Mucosa of descending colon (tissue), 3 donors: Measurements from ENCODE around the gene CELA2A. TPM values are rescaled to one million over a fixed set of nuclear protein-coding genes. Genes with fewer than 3 reads are reported as not detected.
A peak's percentile ranks its signal among the peaks of the same experiment; 100 is the strongest.

Source experiments
- ATAC-seq: fragments of 200-7000 bp; cut with Tn5 transposase; one replicate; pipeline ENCODE4 v1.9.1; 2020; ENCODE audit warnings: mild to moderate bottlenecking, moderate library complexity
- DNase-seq, 3 donors: peaks; one replicate each; pipeline ENCODE4 v3.0.0-alpha.2; 2020
- H3K36me3 ChIP-seq: fragments of 200-600 bp; one replicate; pipeline ENCODE4 v1.8.0; 2021; ENCODE audit warnings: low read depth, mild to moderate bottlenecking
- H3K4me1 ChIP-seq: fragments of 200-600 bp; one replicate; pipeline ENCODE4 v1.8.0; 2021; ENCODE audit warnings: low read depth, mild to moderate bottlenecking
- H3K4me3 ChIP-seq: fragments of 200-600 bp; one replicate; pipeline ENCODE4 v1.8.0; 2021; ENCODE audit warnings: mild to moderate bottlenecking
- H3K9me3 ChIP-seq: fragments of 200-600 bp; one replicate; pipeline ENCODE4 v1.8.0; 2021; ENCODE audit warnings: mild to moderate bottlenecking
- intact Hi-C, 2 donors: fragments of 100-400 bp; cut with DNase I in 1 of 2; cut with micrococcal nuclease in 1 of 2; formaldehyde crosslinking; loops; one replicate each; pipeline versions ENCODE4 v1.11.0 to v1.11.1; 2022; cut with DNase I, micrococcal nuclease
- total RNA-seq, 3 donors: library from RNA; stranded (reverse); fragmentation: NEBNext Ultra II Directional in 2 of 3; extraction: Animal tissue kit (Norgen Biotek cat#: 25700) in 2 of 3; gene quantifications; one replicate each; pipeline versions ENCODE4 v1.2.1 to v1.2.4, GENCODE V29; 2021 to 2023
- TF ChIP-seq, protein P1 (sequence below): fragments of 200-600 bp; IDR thresholded peaks from one replicate; pipeline ENCODE4 v1.8.0; 2022; ENCODE audit warnings: antibody characterized with exemption, mild to moderate bottlenecking
- donor health status: DM: no; HTN: no; CAD: no; lungs with moderate emphysema.
- donor health status: DM: no; HTN: no; CAD: no.
- donor health status: DM: no; HTN: yes; CAD: no.

CELA2A gene
- total RNA-seq, 3 donors from 2014 or later: not detected

DNA sequence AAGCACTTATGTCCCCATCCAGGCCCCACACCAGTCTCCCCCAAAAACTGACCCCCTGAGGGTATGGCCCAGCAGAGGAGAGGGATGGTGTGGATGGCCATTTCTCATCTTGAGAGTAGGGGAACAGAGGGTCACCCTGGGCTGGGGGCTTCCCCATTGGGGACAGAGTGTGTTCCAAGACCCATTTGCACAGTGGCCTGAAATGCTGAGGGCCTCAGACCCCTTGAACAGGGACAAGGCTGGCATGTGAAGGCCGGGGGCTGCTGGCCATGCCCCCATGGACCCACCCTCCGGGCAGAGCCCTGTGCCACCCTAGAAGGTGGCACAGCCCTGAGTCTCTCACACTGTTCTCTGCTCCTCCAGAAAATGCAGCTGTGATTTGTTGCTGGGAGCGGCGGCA is 10.3 kb upstream of the CELA2A start:
- intact Hi-C loops: no loop called here
- DNase-seq (no peak), ATAC-seq (no peak)
- TF ChIP-seq, protein P1, sequence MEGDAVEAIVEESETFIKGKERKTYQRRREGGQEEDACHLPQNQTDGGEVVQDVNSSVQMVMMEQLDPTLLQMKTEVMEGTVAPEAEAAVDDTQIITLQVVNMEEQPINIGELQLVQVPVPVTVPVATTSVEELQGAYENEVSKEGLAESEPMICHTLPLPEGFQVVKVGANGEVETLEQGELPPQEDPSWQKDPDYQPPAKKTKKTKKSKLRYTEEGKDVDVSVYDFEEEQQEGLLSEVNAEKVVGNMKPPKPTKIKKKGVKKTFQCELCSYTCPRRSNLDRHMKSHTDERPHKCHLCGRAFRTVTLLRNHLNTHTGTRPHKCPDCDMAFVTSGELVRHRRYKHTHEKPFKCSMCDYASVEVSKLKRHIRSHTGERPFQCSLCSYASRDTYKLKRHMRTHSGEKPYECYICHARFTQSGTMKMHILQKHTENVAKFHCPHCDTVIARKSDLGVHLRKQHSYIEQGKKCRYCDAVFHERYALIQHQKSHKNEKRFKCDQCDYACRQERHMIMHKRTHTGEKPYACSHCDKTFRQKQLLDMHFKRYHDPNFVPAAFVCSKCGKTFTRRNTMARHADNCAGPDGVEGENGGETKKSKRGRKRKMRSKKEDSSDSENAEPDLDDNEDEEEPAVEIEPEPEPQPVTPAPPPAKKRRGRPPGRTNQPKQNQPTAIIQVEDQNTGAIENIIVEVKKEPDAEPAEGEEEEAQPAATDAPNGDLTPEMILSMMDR: no peak
- Histone ChIP-seq H3K36me3 (no peaks in the 10 kb centered on the region), H3K4me3 (no peak overlapping the region), H3K4me1 (no peaks in the 10 kb centered on the region), H3K9me3 (no peaks in the 10 kb centered on the region)

- no peak for ATAC-seq
Observed at GRCh38 chr1:15448877-15449462, 7.6 kb upstream of the CELA2A start.

DNA sequence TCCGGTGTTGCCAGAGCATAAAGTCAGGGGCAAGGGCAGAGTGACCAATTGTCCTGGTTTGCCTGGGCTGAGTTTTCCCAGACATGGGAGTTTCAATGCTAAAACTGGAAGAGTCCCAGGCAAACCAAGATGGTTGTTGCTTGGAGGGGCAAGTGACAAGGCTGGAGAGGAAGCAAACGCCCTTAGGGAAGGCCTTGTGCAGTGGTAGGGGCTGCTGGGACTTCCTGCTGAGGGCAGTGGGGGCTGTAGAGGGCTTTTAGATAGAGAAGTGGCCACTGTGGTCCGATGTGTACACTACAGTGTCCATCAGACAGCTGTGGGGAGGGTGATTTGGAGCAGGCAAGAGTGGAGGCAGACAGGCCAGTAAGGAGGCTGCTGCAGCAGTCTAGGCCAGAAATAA is 7.0 kb upstream of the CELA2A start:
- H3K4me3 ChIP-seq: no peak overlapping the region
- no peaks in the 10 kb centered on the region for H3K36me3 ChIP-seq
- DNase-seq (no peak), ATAC-seq (no peak)
- TF ChIP-seq, protein P1: no peak
- H3K4me1 ChIP-seq: no peaks in the 10 kb centered on the region
- H3K9me3 ChIP-seq: no peaks in the 10 kb centered on the region
- intact Hi-C loops: no loop called here

More at GRCh38 chr1:15448877-15449462, 7.6 kb upstream of the CELA2A start:
- Histone ChIP-seq H3K9me3 (no peaks in the 10 kb centered on the region), H3K4me1 (no peaks in the 10 kb centered on the region), H3K36me3 (no peaks in the 10 kb centered on the region), H3K4me3 (no peak overlapping the region)
- TF ChIP-seq, protein P1: no peak
- no peak for DNase-seq
- intact Hi-C loops: no loop called here

DNA sequence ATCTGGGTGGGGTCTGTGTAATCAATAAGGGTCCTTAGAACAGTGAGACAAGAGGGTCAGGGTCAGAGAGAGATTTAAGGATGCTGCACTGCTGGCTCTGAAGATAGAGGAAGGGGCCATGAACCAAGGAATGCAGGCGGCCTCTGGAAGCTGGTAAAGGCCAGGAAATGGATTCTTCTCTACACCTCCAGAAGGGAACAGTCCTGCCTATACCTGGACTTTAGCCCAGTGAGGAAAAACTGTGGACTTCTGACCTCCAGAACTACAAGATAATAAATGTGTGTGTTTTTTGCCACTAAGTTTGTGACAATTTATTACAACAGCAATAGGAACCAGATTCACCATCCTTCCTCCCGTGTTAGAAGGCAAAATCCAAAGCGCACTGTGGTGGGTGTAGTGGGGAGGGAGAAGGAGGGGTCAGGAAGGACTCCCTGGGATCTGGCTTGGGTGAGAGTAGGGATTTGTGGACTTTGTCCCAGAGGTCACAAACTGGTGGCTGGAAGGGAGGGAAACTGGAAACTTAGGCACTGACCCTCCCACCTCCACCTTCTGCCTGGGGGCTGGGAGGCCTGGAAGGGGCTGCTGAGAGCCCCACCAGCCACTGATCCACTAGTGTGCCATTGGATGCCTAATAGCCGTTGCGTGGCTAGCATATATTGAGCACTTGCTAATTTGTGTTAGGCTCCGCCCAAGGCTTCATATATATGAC is 5.4 kb upstream of the CELA2A start:
- TF ChIP-seq, protein P1: no peak

DNA sequence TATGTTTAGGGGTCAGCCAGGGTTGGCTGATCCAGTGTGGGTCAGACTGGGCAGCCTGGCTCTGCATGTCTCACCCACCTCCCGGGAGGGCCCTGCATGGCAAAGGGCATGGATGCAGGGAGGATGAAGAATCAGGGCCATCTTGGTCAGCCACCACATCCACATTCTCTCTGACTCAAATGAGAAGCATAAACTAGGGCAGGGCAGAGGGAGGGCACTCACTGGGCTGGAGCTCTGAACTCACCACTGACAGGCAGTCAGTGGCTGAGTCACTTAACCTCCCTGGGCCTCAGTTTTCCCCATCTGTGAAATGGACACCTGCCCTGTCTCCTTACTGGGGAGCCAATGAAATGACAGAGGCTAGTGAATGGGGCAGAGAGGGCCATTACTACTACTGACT is 4.3 kb upstream of the CELA2A start:
- Histone ChIP-seq H3K4me3 (no peak overlapping the region), H3K4me1 (no peaks in the 10 kb centered on the region), H3K9me3 (no peaks in the 10 kb centered on the region), H3K36me3 (no peaks in the 10 kb centered on the region)
- DNase-seq: no peak
- peak; percentile 36 for ATAC-seq
- TF ChIP-seq, protein P1: no peak
- intact Hi-C loops: no loop called here

More for the DNA sequence above, 5.4 kb upstream of the CELA2A start:
- no peak for DNase-seq
- Histone ChIP-seq H3K4me1 (no peaks in the 10 kb centered on the region), H3K36me3 (no peaks in the 10 kb centered on the region), H3K9me3 (no peaks in the 10 kb centered on the region), H3K4me3 (no peak overlapping the region)
- ATAC-seq: peak; percentile 56
- intact Hi-C loops: no loop called here
